Head of caudate nucleus (tissue), 42 donors: ENCODE data around the gene AKIRIN1.
A peak's percentile ranks its signal among the peaks of the same experiment; 100 is the strongest.
"Not testable (repeated sequence)": the region's sequence is repeated elsewhere in the genome, so short reads cannot be mapped to it uniquely, and the experiment has no call there.

Source experiments
- DNase-seq, 42 donors: peaks; one replicate each; pipeline versions ENCODE4 v3.0.0 to v3.0.0-alpha.2; 2020 to 2021; ENCODE audit warnings: mixed read lengths in 7 of 42
- intact Hi-C: fragments of 100-400 bp; cut with DNase I; formaldehyde crosslinking; loops from one replicate; pipeline ENCODE4 v1.15.0; 2022

The AKIRIN1 gene, protein sequence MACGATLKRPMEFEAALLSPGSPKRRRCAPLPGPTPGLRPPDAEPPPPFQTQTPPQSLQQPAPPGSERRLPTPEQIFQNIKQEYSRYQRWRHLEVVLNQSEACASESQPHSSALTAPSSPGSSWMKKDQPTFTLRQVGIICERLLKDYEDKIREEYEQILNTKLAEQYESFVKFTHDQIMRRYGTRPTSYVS

DNA sequence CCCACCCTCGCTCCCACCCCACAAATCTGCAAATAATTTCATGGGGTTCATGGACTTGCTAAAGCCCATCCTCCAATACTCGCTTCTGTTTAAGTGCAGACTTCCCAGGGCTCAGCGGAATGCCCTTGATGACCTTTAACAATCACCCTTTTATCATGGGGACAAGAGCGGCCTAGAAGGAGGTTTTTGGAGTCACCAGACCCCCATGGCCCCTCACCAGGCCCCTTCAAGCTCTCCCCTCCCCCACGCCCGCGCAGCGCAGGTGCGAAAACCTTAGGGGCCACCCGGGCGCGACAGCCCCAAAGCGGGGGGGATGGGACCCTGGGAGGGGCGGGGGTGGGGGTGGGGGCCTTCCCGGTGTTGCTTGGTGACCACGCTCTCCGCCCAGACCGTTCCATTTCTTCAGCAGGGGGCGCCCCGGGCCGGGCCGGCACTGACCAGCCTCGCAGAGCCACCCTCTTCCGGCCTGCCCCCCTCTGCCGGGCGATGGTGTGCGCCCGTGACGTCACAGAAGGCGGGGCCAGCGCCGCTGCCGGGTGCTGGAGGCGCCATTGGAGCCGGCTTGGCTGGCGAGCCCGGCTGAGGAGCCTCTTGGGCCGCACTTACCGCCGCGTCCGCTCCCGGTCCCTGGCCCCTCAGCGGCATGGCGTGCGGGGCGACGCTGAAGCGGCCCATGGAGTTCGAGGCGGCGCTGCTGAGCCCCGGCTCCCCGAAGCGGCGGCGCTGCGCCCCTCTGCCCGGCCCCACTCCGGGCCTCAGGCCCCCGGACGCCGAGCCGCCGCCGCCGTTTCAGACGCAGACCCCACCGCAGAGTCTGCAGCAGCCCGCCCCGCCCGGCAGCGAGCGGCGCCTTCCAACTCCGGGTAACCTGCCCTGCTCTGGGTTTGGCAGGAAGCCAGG is at the start of gene AKIRIN1:
AKIRIN1 (plus strand) TSS at position 539 of the 900 bp plus-strand sequence; CDS start at position 644, 105 bp downstream.
- intact Hi-C loops: loop anchor here (10.0 kb wide), 1 partner anchor 116 kb away; the partner anchor contains the start of gene MYCBP
- peak; percentile 91 to 100 (median 98) for DNase-seq

DNA sequence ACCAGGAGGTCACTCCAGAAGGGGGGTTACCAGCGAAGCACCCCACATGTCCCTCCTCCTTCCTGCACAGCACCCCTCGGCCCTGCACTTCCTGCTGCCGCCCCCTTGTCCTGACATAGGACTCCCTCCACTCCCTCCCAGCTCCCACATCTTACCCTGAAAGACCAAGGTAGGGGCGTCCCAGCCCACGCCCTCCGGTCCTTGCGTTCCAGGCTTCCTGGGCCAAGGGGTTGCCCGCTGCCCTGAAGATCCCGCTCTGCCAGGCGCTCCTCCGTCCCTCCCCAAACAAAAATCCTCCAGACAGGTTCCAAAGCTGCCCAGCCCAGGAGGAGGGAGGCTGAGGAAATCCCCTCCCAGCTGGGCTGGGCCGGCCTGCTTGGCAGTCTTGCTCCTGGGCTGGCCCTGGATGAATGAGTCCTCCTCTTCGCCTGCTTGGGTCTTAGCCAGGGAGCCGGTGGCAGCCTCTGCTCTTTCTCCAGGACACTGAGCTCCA is 49.5 kb upstream of the AKIRIN1 start, which contains the start of gene RHBDL2:
RHBDL2 (minus strand) TSS at position 304 of the 493 bp plus-strand sequence. CDS start 22,618 bp downstream, outside the sequence.
- intact Hi-C loops: no loop called here
- DNase-seq: peak; percentile 44 to 88 (median 76)

- intact Hi-C loops: no loop called here
- DNase-seq: no peak
Observed at GRCh38 chr1:38942664-38943428, 48.2 kb upstream of the AKIRIN1 start.

- DNase-seq: no peak
- intact Hi-C loops: no loop called here
Observed at GRCh38 chr1:38944547-38944946, 46.5 kb upstream of the AKIRIN1 start.

DNA sequence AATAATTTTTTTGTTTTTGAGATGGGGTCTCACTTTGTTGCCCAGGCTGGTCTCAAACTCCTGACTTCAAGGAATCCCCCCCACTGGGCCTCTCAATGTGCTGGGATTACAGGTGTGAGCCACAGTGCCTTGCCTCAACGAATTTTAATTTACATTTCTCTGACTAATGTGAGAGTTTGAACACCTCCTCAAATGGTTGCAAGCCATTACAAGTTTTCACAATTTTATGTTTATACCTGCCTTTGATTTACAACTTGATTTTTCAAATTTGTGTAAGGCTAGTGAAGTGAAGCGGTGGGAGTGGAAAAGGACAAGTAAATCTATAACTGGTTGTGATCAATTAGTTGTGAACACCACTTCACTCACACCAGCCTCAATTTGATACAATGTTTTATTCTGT is 40.5 kb upstream of the AKIRIN1 start:
- intact Hi-C loops: no loop called here
- no peak for DNase-seq

DNA sequence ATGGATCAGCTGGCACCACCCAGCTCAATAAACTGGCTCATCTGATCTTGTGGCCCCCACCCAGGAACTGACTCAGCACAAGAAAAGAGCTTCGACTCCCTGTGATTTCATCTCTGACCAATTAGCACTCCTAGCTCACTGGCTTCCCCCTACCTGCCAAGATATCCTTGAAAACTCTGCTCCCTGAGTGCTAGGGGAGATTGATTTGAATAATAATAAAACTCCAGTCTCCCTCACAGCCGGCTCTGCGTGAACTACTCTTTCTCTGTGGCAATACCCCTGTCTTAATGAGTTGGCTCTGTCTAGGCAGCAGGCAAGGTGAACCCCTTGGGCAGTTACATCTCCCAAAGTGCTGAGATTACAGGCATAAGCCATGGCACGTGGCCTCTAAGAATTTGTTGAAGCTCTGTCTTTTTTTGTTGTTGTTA is 37.6 kb upstream of the AKIRIN1 start:
- DNase-seq: no peak
- intact Hi-C loops: no loop called here

DNA sequence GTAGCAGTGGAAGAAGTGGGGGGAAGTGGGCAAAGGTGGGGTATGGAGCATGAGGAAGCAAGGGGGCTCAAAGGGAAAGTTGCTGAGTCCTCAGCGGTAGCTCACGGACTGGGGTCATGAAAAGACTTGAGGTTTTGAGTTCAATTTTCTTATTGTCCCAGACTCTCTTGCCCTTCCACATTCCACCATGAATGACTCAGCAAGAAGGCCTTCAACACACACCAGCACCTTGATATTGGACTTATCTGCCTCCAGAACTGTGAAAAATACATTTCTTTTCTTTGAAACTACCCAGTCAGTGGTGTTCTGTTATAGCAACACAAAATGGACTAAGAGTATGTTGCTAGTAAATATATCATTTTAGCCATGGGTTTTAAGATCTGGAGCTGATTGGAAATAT is 32.1 kb upstream of the AKIRIN1 start:
- DNase-seq: no peak
- intact Hi-C loops: no loop called here

DNA sequence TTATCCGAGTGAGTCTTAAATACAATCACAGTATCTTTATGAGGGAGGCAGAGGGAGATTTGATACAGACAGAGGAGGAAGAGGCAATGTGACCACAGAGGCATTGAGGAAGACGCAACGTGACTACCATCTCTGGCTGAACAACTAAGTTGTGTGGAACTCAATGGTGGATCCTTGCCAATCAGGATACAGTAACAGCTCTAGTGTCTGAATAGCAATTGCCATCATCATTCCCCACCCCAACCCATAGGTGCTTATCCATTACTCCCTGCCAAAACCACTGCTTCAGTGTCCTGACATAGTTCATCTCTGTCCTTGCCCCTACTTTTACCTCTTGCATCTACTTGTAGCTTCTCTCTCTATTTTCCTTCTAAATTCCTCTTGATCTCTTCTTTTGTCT is 29.0 kb upstream of the AKIRIN1 start:
- intact Hi-C loops: no loop called here
- no peak for DNase-seq

DNA sequence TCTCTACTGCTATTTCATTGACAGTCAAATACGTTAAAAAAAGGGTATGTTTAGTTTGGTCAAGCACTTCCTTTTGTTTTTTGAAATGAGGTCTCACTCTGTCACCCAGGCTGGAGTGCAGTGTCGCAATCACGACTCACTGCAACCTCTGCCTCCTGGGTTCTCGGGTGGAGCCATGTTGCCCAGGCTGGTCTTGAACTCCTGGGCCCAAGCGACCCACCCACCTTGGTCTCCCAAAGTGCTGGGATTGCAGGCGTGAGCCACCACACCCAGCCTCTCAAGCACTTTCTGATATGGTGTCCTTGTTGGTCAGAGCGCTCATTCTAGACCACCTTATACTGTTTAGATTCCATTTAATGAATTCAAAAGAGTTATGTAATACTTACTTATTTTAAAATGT is 28.5 kb upstream of the AKIRIN1 start:
- intact Hi-C loops: no loop called here
- DNase-seq: no peak

DNA sequence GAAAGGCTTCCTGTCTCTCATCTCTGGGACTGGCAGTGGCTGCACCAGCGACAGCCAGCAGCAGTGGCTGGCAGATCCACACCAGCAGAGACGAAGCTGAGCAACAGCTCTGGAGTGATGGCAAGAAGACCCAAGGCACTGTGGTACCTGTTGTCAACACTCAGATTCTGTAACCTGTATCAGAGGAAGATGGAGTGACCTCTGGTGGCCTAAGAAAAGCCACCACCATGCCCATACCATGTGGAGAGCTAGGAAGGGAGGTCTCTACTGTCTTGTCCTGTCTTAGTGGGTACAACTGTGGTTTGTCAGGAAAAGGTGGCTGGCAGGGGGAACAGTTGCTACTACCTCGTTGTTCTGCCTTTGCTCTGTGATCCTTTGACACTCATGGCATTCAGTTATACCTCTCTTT is 26.9 kb upstream of the AKIRIN1 start:
- intact Hi-C loops: no loop called here
- peak in 11 of 42 donors; percentile 2 to 68 (median 15) for DNase-seq

DNA sequence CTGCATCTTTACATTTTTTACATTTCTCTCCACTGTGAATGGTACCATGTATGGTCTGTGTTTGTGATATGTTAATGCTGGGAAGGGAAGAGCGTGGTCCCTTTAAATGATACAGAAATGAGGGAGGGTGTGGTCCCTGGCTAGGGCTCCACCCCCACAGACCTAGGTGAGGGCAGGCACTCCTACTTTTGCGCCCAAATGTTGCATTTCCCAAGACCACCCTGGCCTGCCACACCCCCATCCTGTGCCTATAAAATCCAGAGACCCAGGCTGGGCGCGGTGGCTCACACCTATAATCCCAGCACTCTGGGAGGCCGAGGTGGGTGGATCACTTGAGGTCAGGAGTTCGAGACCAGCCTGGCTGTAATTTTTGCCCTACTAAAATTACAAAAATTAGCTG is 17.9 kb upstream of the AKIRIN1 start:
- DNase-seq, intact Hi-C loops: not testable (repeated sequence)

GRCh38 chr1:38973659-38974437 is 17.2 kb upstream of the AKIRIN1 start:
- no peak for DNase-seq
- intact Hi-C loops: no loop called here

- DNase-seq, intact Hi-C loops: not testable (repeated sequence)
Observed at GRCh38 chr1:38977399-38978244, 13.5 kb upstream of the AKIRIN1 start.

DNA sequence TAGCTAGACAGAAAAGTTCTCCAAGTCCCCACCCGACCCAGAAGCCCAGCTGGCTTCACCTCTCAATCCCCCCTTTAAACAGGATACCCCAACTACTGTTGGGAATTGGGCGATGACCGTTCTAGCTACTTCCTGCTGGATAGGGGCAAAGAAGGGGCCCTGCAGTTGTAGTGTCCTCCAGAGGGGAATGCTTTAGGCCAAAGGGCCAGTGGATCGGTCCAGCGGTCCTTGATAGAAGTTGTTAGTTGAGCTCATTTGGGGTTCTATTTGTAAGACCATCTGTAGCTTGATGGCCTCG is 12.9 kb upstream of the AKIRIN1 start:
- intact Hi-C loops, DNase-seq: not testable (repeated sequence)

- intact Hi-C loops, DNase-seq: not testable (repeated sequence)
Observed at GRCh38 chr1:38979380-38979779, 11.7 kb upstream of the AKIRIN1 start.

DNA sequence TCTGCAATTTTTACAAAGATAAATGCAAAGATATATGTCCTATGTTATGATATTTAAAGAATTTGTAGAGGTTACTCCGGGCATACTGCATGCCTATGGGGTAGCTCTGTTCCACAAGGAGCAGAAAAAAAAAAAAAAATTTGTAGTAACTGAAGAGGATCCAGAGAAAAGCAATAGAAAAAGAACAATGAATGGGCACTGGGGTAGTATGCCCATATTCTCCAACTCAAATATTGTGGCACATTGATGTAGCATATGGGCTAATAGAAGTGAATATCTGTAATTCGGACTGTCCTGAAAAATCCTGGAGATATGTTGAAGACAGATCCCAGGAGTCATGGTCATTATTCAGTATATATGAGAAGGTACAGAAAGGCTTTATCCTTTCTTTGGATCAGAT is 1.1 kb upstream of the AKIRIN1 start:
- intact Hi-C loops: loop anchor here (10.0 kb wide), 1 partner anchor 115 kb away; the partner anchor contains the start of gene MYCBP

GRCh38 chr1:38990386-38990737 is 714 bp upstream of the AKIRIN1 start:
- DNase-seq: peak in 5 of 42 donors; percentile 2 to 17 (median 12)
- intact Hi-C loops: loop anchor here (10.0 kb wide), 1 partner anchor 116 kb away; the partner anchor contains the start of gene MYCBP

More for the DNA sequence above, 1.1 kb upstream of the AKIRIN1 start:
- DNase-seq: no peak
